K562 (cell line): ENCODE data around the gene MT1E. TPM values are rescaled to one million over a fixed set of nuclear protein-coding genes. Genes with fewer than 3 reads are reported as not detected.

ENCODE experiments used
- ATAC-seq: fragments of 200-7000 bp; cut with Tn5 transposase; 3 replicates; pipeline ENCODE4 v1.9.1; 2020; ENCODE audit warnings: moderate library complexity
- BruUV-seq: library from RNA; stranded (reverse); fragments of 400-500 nt; replicated peaks from 2 replicates; lab custom pipeline; 2021; lab: Mats Ljungman, UMichigan
- CTCF ChIA-PET: fragments of 300-600 bp; formaldehyde crosslinking; extraction: SDS; loops from one replicate; lab custom pipeline; 2021; ENCODE audit warnings: low intra/inter-chr PET ratio; lab: Yijun Ruan, JAX
- POLR2A ChIA-PET: fragments of 300-600, 350-650 bp; sonication (Branson Sonifier 250); formaldehyde crosslinking; extraction: SDS; loops from one replicate; lab custom pipeline; 2021; ENCODE audit warnings: antibody characterized with exemption, inconsistent platforms; lab: Yijun Ruan, JAX
- DNase-seq, 4 experiments: peaks; one replicate each; pipeline versions ENCODE4 v3.0.0 to v3.0.0-alpha.2; 2011 to 2018; ENCODE audit warnings: low spot score in 3 of 4, mixed read lengths in 3 of 4; ENCODE audit errors: extremely low read depth in 1 of 4
- FAIRE-seq: peaks from 2 replicates; lab custom pipeline; 2011; peaks lifted over from hg19 to GRCh38; lab: Jason Lieb, UNC
- H2AFZ ChIP-seq: 2 replicates; pipeline ENCODE4 v1.6.0; 2011; ENCODE audit warnings: low read depth, low read length, control low read depth, inconsistent platforms
- H3K27ac ChIP-seq: fragments of 200-600 bp; 3 replicates; pipeline ENCODE4 v1.8.0; 2011; ENCODE audit warnings: low read depth, mild to moderate bottlenecking, control low read depth, inconsistent platforms, low read length, moderate library complexity, mixed read lengths; ENCODE audit errors: extremely low read depth
- H3K27me3 ChIP-seq, 2 experiments: fragments of 300-600 bp in 1 of 2; 2 replicates in 1 of 2; 3 replicates in 1 of 2; pipeline versions ENCODE4 v1.6.0 to v1.8.0; 2011; ENCODE audit warnings: inconsistent platforms in 2 of 2, low read length in 2 of 2, mild to moderate bottlenecking in 1 of 2, mixed read lengths in 1 of 2, moderate library complexity in 1 of 2; ENCODE audit not compliant: control insufficient read depth in 2 of 2, insufficient read depth in 2 of 2
- H3K36me3 ChIP-seq: fragments of 300-600 bp; 3 replicates; pipeline ENCODE4 v1.8.0; 2011; ENCODE audit warnings: mild to moderate bottlenecking, low read length, inconsistent platforms; ENCODE audit not compliant: control insufficient read depth, insufficient read depth
- H3K4me1 ChIP-seq, 2 experiments: fragments of 200-600 bp in 1 of 2; replicated peaks in 1 of 2; 2 replicates in 1 of 2; 3 replicates in 1 of 2; pipeline versions ENCODE4 v1.5.1 to v1.8.0; 2011; ENCODE audit warnings: inconsistent platforms in 2 of 2, low read length in 2 of 2, mild to moderate bottlenecking in 1 of 2, mixed read lengths in 1 of 2, moderate library complexity in 1 of 2; ENCODE audit not compliant: control insufficient read depth in 2 of 2, insufficient read depth in 2 of 2
- H3K4me2 ChIP-seq: 2 replicates; pipeline ENCODE4 v1.6.1; 2011; ENCODE audit warnings: low read length, control low read depth, inconsistent platforms, mixed read lengths; ENCODE audit not compliant: insufficient read depth
- H3K4me3 ChIP-seq: fragments of 200-600 bp; sonication (generic), shearing (Covaris generic); 2 replicates; pipeline ENCODE4 v1.5.1; 2016; ENCODE audit warnings: control low read depth, inconsistent platforms
- H3K79me2 ChIP-seq: fragments of 200-600 bp; 3 replicates; pipeline ENCODE4 v1.8.0; 2011; ENCODE audit warnings: low read length, inconsistent platforms; ENCODE audit not compliant: control insufficient read depth, insufficient read depth
- H3K9ac ChIP-seq, 2 experiments: 2 replicates each; pipeline versions ENCODE4 v1.6.0 to v1.6.1; 2011; ENCODE audit warnings: low read depth in 2 of 2, low read length in 2 of 2, control low read depth in 1 of 2, inconsistent platforms in 1 of 2, mild to moderate bottlenecking in 1 of 2, mixed read lengths in 1 of 2; ENCODE audit not compliant: insufficient read depth in 1 of 2
- H3K9me1 ChIP-seq: one replicate; pipeline ENCODE4 v1.6.0; 2011; ENCODE audit warnings: inconsistent platforms, mild to moderate bottlenecking, low read length, moderate library complexity; ENCODE audit not compliant: control insufficient read depth, insufficient read depth
- H3K9me3 ChIP-seq: replicated peaks from 2 replicates; pipeline ENCODE4 v1.5.1; 2011; ENCODE audit warnings: low read depth, low read length, inconsistent platforms; ENCODE audit not compliant: control insufficient read depth, insufficient read depth
- H4K20me1 ChIP-seq: replicated peaks from 2 replicates; pipeline ENCODE4 v1.6.1; 2011; ENCODE audit warnings: low read length, inconsistent platforms, mixed read lengths; ENCODE audit not compliant: control insufficient read depth, insufficient read depth
- ATF3 ChIP-seq, 2 experiments: fragments of 450-650 bp in 1 of 2; sonication (generic) in 1 of 2; formaldehyde crosslinking in 1 of 2; IDR thresholded peaks in 1 of 2; conservative IDR thresholded peaks in 1 of 2; 2 replicates each; pipeline versions ENCODE4 v1.6.1 to v1.8.1; 2016 to 2023; ENCODE audit warnings: mild to moderate bottlenecking in 2 of 2, moderate library complexity in 2 of 2, inconsistent platforms in 1 of 2, missing genetic modification reagents in 1 of 2
- FOSL1 ChIP-seq: fragments of 200-800 bp; sonication (Bioruptor generic); conservative IDR thresholded peaks from 2 replicates; pipeline ENCODE4 v1.6.1; 2016; ENCODE audit warnings: missing genetic modification characterization, missing compliant biosample characterization
- HOMEZ ChIP-seq: fragments of 250-450 bp; sonication (Bioruptor Pico); IDR thresholded peaks from 2 replicates; pipeline ENCODE4 v1.4.0; 2020; ENCODE audit warnings: mild to moderate bottlenecking, moderate library complexity
- KDM5B ChIP-seq: fragments of 200-600 bp; sonication (generic); IDR thresholded peaks from 2 replicates; pipeline ENCODE4 v1.6.1; 2012; ENCODE audit warnings: low read depth, mild to moderate bottlenecking, moderate library complexity, low read length, control low read depth, inconsistent platforms; ENCODE audit not compliant: insufficient replicate concordance
- MCM7 ChIP-seq, 2 experiments: fragments of 450-650 bp; IDR thresholded peaks; 2 replicates each; pipeline ENCODE4 v1.6.1; 2016 to 2018
- RFX7 ChIP-seq: fragments of 250-450 bp; sonication (Bioruptor Pico); IDR thresholded peaks from 2 replicates; pipeline ENCODE4 v1.5.1; 2021; ENCODE audit warnings: mild to moderate bottlenecking
- SIRT6 ChIP-seq: IDR thresholded peaks from one replicate; pipeline ENCODE4 v1.6.1; 2012; ENCODE audit warnings: low read depth, mild to moderate bottlenecking, control low read depth, inconsistent platforms, low read length, moderate library complexity
- TEAD4 ChIP-seq, 2 experiments: sonication (generic) in 1 of 2; formaldehyde crosslinking in 1 of 2; IDR thresholded peaks; 2 replicates each; pipeline versions ENCODE4 v1.6.1 to v1.8.0; 2012 to 2022; ENCODE audit warnings: borderline replicate concordance in 1 of 2, inconsistent platforms in 1 of 2, low read length in 1 of 2, mild to moderate bottlenecking in 1 of 2, missing genetic modification reagents in 1 of 2
- THAP12 ChIP-seq: fragments of 250-450 bp; sonication (Bioruptor Pico); IDR thresholded peaks from 2 replicates; pipeline ENCODE4 v1.9.0; 2021; ENCODE audit warnings: mild to moderate bottlenecking, inconsistent platforms
- ZBTB7A ChIP-seq: IDR thresholded peaks from 2 replicates; pipeline ENCODE4 v1.6.1; 2011; ENCODE audit warnings: low read depth, mild to moderate bottlenecking, low read length, moderate library complexity, borderline replicate concordance; ENCODE audit not compliant: control insufficient read depth
- ZBTB9 ChIP-seq: fragments of 450-650 bp; formaldehyde crosslinking; IDR thresholded peaks from 2 replicates; pipeline ENCODE4 v1.4.0; 2020; ENCODE audit warnings: mild to moderate bottlenecking, moderate library complexity
- ZKSCAN8 ChIP-seq: fragments of 200-800 bp; sonication (Bioruptor generic); IDR thresholded peaks from 2 replicates; pipeline ENCODE4 v1.6.1; 2016; ENCODE audit warnings: missing genetic modification characterization, missing compliant biosample characterization
- ZNF316 ChIP-seq: fragments of 450-650 bp; IDR thresholded peaks from 2 replicates; pipeline ENCODE4 v1.6.1; 2016
- WGBS: fragments of 100-300 bp; shearing (Covaris generic); methylation state at CpG from one replicate; pipeline ENCODE4 v1.1.6; 2016; ENCODE audit warnings: low coverage, mixed read lengths; ENCODE audit not compliant: insufficient coverage; ENCODE audit errors: missing lambda C conversion rate; 5-methylcytosine and 5-hydroxymethylcytosine counted together
- in situ Hi-C: fragments of 300-500 bp; cut with MboI; formaldehyde crosslinking; loops from 4 replicates; pipeline ENCODE4 v1.15.0; 2018; ENCODE audit warnings: inconsistent platforms, mixed read lengths
- intact Hi-C: fragments of 100-400 bp; cut with micrococcal nuclease; formaldehyde crosslinking; loops from 2 replicates; pipeline ENCODE4 v1.14.2; 2022
- polyA plus RNA-seq, 8 experiments: library from polyadenylated mRNA; depleted of rRNA in 4 of 8; stranded (reverse) in 5 of 8; unstranded in 3 of 8; fragments of >200 nt; fragmentation: Nextera tagmentation in 2 of 8; fragmentation: Illumina TruSeq in 1 of 8; extraction: Ambion mirVana in 2 of 8; extraction: Trizol in 1 of 8; gene quantifications; 2 replicates each; pipeline versions ENCODE4 v1.2.1 to v1.2.3, GENCODE V29; 2011 to 2014; ENCODE audit warnings: inconsistent platforms in 1 of 8, missing spikeins in 1 of 8
- total RNA-seq, 7 experiments: library from RNA; depleted of rRNA in 6 of 7; stranded (reverse); fragments of >200 nt in 6 of 7; fragmentation: Illumina TruSeq in 2 of 7; extraction: Trizol in 2 of 7; gene quantifications; 2 replicates each; pipeline versions ENCODE4 v1.2.1 to v1.2.3, GENCODE V29; 2011 to 2021; ENCODE audit warnings: low replicate concordance in 1 of 7

The MT1E gene
- total and polyA plus RNA-seq, 9 of the 15 experiments (the other 6 are each of a cell fraction or from before 2014, with no cell fraction given): 0.29 to 0.81 (median 0.46) TPM; not detected in 3

- WGBS: 7% methylated on average over 59 of the region's 62 CpGs
- H3K9me1 ChIP-seq: no peaks in the 10 kb centered on the region
- H3K27ac ChIP-seq: peak within 1 kb of the TSS; percentile 86
- FAIRE-seq (peak; percentile 78), ATAC-seq (peak; percentile 98), DNase-seq (peak; percentile 94 to 96 (median 95))
- no peaks in the 10 kb centered on the region for H3K79me2 ChIP-seq
- H3K4me2 ChIP-seq: peak within 1 kb of the TSS; percentile 78
- peak within 1 kb of the TSS; percentile 47 for H3K4me3 ChIP-seq
- no peaks in the 10 kb centered on the region for H3K9me3 ChIP-seq
- H3K27me3 ChIP-seq: no peaks in the 10 kb centered on the region
- no peaks in the 10 kb centered on the region for H3K36me3 ChIP-seq
- no TSS peak for BruUV-seq
- in situ Hi-C loops (no loop called here), intact Hi-C loops (loop anchor here (1.0 kb wide), 1 partner anchor 94 kb away; no protein-coding TSS in a partner anchor)
- ChIA-PET POLR2A (interaction anchor here (0.7 to 0.9 kb wide), 3 partner anchors 10 to 74 kb away, joined by 3 to 6 read pairs (median 5); no protein-coding TSS in a partner anchor), CTCF (no interaction called here)
- H3K4me1 ChIP-seq: peaks cover 27 to 29% of the 10 kb centered on the region in 2 experiments
- peak within 1 kb of the TSS; percentile 98 for H2AFZ ChIP-seq
- H3K9ac ChIP-seq: peak within 1 kb of the TSS; percentile 69 to 95
- no peaks in the 10 kb centered on the region for H4K20me1 ChIP-seq
- TF ChIP-seq ZKSCAN8 (CRISPR knock-in tag): no peak
- TF ChIP-seq SIRT6: no peak
- peak; percentile 74 for TF ChIP-seq ATF3 (IDR thresholded peaks at IDR 0.05)
- peak; percentile 38; the same call in 1 of the 2 replicates for TF ChIP-seq ATF3 (CRISPR knock-in tag; conservative IDR thresholded peaks at IDR 0.05)
- TF ChIP-seq FOSL1 (tag): peak; percentile 96
- peak; percentile 55; the same call in 1 of the 2 replicates for TF ChIP-seq THAP12
- peak; percentile 55 for TF ChIP-seq ZNF316
- 0 out of 2 replicates have a peak, but pooled peaks have one; percentile 8 for TF ChIP-seq TEAD4 (IDR thresholded peaks at IDR 0.05; ENCODE audit: low read length)
- no peak for TF ChIP-seq TEAD4 (CRISPR knock-in tag; IDR thresholded peaks at IDR 0.05; ENCODE audit: borderline replicate concordance)
- peak; percentile 18; the same call in 1 of the 2 replicates for TF ChIP-seq ZBTB7A
- TF ChIP-seq ZBTB9 (CRISPR knock-in tag): peak; percentile 59; the same call in 1 of the 2 replicates
- TF ChIP-seq RFX7: no peak
- TF ChIP-seq HOMEZ (CRISPR knock-in tag): no peak
- TF ChIP-seq KDM5B: peak; percentile 69
- TF ChIP-seq MCM7 (IDR thresholded peaks at IDR 0.05): no peak
Observed at GRCh38 chr16:56608043-56608875, 17.3 kb upstream of the MT1E start, which contains the start of gene MT2A. TSS of gene MT2A (plus strand) at chr16:56608584. CDS start at chr16:56608656, 72 bp downstream.
